ENCODE data around the gene PDE6A.
A peak's percentile ranks its signal among the peaks of the same experiment; 100 is the strongest.

The PDE6A gene

DNA sequence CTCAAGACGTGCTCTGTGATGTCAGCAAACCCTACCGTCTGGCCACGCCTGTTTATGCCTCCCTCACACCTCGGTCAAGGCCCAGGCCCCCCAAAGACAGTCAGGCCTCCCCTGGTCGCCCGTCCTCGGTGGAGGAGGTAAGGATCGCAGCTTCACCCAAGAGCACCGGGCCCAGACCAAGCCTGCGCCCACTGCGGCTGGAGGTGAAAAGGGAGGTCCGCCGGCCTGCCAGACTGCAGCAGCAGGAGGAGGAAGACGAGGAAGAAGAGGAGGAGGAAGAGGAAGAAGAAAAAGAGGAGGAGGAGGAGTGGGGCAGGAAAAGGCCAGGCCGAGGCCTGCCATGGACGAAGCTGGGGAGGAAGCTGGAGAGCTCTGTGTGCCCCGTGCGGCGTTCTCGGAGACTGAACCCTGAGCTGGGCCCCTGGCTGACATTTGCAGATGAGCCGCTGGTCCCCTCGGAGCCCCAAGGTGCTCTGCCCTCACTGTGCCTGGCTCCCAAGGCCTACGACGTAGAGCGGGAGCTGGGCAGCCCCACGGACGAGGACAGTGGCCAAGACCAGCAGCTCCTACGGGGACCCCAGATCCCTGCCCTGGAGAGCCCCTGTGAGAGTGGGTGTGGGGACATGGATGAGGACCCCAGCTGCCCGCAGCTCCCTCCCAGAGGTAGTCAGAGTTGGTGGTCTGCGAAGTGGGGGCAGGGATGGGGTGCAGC is 111.3 kb downstream of the PDE6A start:
- no peak for DNase-seq

- DNase-seq = no peak
These were observed 112.0 kb downstream of the PDE6A start for GRCh38 chr5:149832636-149833035.

- DNase-seq = no peak
These were observed 113.1 kb downstream of the PDE6A start for GRCh38 chr5:149831492-149831891.

DNA sequence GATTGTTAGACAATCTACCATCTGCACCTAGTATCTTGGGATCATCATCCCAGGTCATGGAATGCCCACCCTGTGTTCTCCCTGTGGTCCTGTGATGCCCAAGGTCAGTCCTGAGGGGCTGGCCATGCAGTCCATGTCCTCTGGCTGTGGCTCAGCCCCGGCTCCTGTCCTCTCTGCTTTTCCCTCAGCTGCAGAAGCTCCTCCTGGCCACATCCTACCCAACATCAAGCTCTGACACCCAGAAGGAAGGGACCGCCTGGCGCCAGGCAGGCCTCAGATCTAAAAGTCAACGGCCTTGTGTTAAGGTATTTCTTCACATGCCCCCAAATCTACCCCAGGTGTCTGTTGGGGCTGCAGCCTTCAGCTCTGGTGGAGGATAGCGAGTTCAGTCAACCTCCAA is 114.0 kb downstream of the PDE6A start:
- DNase-seq = no peak

DNA sequence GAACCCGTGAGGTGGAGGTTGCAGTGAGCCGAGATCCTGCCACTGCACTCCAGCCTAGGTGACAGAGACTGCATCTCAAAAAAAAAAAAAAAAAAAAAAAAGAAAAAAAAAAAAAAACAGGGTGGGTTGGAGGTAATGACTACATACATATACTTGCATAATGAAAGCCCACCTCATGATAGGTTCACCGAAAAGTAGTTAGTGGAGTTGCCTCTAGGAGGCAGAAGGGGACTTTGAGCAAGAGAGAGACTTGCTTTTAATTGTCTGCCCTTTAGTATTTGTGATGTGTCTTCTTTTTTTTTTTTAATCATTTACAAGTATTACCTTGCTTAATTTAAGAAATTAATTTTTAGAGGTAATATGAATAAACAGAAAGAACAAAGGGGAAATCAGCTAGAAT is 114.6 kb downstream of the PDE6A start:
- no peak for DNase-seq

GRCh38 chr5:149828161-149829011 is 116.2 kb downstream of the PDE6A start:
- DNase-seq = peak; percentile 77

GRCh38 chr5:149827546-149827945 is 117.0 kb downstream of the PDE6A start:
- no peak for DNase-seq

GRCh38 chr5:149827086-149827485 is 117.5 kb downstream of the PDE6A start:
- DNase-seq = no peak

DNA sequence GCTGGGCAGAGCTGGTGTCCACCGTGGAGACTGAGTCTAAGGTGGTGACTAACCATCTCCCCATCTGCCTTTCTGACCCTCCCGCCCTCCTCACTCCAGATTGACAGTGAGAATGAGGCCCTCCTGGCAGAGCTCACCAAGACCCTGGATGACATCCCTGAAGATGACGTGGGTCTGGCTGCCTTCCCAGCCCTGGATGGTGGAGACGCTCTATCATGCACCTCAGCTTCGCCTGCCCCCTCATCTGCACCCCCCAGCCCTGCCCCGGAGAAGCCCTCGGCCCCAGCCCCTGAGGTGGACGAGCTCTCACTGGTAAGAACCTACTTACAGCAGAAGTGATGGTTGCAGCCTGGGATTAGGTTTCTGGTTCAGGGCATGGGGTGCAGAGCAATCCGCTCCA is 118.0 kb downstream of the PDE6A start:
- DNase-seq = no peak

DNA sequence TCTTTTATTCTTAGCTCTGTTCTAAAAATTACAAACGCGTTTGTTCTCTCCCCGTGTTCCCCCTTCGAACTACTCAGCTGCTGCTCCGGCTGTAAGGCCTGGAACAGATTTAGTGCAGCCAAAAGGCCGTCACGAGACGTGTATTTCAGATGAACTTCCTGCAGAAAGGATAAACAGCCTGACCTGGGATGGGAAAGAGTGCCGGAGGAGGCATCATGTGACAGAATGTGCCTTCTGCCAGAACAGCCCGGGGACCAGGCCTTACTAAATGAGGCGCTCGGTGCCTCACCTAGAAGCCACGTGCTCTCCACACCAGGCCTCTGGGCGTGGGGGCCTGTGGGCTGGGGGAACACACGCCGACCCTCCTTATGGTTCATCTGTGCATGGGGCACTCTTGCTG is 119.7 kb downstream of the PDE6A start:
- DNase-seq = no peak

DNA sequence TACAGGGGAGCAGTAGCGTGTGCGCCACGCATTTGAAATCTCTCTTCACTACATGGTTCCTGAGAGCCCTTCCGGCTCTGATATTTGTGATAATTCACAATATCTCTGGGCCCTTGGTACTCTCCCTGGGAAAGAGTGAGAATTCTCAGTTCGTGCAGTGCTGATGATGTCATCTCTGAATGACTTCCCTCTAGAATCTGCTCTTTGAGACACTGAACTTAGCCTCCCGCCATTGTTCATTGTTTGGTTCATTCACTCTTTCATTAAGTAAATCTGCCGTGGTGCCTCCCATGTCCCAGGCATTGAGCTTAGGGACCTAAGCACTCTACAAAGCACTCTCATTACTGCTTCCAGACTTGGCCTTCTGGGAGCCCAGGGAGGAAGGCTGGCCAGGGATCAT is 120.5 kb downstream of the PDE6A start:
- DNase-seq = no peak

GRCh38 chr5:149823375-149823774 is 121.2 kb downstream of the PDE6A start:
- DNase-seq = no peak

DNA sequence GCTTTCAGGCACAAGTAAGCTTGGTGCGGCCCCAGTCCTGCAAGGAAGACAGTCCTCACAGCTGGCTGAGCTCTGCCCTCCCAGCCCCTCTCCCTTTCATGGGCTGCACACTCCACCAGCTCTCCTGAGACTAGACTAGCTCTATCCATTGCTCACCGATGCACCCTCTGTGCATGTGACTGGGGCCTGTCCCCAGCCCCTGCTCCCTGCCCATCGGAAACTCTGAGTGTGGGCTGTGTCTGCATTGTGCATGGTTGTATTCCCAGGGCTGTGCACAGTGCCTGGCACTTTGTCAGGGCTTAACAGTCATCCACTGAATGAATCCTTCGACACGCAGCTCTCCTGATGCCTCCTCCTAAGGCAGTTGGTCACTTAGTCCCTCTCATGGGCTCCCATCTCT is 122.3 kb downstream of the PDE6A start:
- DNase-seq = no peak

DNA sequence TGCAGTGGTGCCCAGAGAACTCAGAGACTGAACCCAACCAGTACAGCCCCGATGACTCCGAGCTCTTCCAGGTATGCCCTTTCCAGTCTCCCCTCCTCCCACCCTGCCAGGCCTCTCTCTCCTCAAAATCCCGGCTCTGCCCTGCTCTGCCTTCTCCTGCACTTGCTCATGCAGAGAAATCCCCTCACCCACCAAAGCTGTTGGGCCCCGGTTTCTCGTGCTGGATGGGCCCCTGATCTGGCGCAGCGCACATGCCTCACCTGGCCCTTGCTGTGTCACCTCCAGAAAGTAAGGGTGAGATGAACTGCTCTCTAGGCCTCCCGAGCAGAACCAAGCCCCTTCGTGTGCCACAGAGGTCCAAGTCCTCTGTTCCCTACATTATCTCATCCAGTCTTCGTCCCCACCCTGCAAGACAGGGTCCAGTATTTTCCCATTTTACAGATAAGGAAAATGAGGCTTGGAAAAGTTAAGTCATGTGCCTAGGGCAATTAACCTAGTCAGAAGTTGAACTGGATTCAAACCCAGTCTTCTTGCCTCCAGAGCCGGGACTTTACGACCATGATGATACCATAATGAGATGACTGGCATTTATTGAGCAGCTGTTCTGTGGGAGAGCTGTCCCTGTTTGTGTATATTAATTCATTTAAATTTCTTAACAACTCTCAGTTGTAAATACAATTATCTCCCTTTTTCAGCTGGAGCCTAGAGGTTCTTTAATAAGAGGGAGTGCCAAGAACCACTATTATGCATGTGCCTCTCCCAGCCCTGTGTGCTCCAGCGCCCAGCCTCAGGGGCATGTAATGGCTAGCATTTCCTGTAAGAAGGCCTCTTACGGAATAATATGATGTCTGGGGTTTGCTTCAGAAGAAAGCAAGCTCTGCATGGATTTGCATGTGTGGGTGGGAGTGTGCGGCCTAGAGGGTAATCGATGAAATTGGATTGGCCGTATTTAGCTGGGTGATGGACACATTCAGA is 123.8 kb downstream of the PDE6A start:
- no peak for DNase-seq

DNA sequence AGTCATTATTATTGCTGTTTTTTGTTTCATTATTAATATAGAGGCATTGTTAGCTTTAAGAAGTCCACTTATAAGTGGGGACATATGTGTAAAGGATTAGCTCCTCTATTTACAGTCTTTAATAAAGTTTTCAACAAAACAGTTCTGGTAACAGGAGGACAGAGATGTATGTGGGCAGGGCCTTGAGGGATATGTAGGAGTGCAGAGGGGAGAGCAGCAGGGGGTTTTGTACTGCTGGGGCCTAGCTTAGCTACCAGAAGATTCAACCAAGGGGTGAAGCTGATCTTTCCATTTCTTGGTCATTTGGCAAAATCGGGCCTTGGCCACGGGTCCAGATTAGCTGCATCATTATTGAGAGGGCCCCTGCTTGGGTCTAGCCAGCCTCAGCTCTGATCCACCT is 124.6 kb downstream of the PDE6A start:
- no peak for DNase-seq

DNA sequence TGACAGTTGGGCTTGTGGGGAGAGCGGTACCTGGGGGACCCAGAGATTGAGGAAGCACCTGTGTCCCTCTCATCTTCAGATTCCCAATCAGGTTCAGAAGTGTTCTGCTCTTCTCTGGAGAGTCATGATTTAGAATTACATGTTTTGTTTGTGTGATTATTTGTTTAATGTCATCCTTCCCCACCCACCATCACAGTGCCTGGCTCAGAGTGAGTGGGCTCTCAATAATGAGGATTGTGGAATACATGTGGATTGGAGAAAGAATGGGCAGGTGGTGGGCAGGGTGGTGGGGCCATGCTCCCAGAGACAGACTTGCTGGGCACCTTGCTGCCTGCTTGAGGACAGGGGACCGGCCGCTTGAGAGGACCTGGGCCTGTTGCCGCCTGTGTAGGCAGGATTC is 126.5 kb downstream of the PDE6A start:
- no peak for DNase-seq

DNA sequence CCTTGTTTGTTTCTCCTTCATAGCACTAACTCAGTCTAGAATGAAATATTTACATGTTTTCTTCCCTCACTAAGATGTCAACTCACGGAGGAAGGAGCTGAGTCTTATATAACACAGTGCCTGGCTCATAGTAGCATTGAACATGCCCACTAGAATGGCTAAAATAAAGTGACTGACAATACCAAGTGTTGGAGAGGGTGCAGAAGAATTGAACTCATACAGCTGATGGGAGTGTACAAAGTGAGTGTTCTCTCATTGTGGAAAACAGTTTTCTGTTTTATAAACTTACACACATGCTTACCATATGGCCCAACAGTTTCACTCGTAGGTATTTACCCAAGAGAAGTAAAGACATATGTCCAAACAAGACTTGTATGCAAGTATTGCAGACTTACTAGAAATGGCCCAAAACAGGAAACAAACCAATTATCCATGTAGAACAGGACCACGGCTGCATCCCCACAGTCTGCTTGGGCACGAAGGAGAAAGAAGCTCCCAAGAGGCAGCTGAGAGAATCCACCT is 127.0 kb downstream of the PDE6A start:
- DNase-seq = no peak

GRCh38 chr5:149816661-149817060 is 127.9 kb downstream of the PDE6A start:
- no peak for DNase-seq

DNA sequence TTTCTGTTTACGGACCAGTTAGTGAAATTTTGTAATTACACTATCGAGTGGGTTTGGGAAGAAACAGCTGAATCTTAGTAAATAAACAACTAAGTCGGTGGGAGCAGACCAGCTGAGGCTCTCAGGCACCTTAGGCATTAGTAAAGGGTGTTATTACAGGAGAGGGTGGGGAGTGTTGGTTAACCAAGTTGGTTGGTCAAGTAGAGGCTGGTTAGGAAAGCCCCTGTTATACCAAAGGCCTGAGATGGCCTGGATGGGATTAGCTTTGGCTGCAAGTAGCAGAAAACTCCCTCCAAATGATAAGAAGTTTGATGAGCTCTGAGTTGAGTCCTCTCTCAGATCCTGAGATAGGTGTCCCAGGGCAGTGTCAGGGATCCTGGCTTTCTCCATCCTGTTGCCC is 133.1 kb downstream of the PDE6A start:
- DNase-seq = no peak

DNA sequence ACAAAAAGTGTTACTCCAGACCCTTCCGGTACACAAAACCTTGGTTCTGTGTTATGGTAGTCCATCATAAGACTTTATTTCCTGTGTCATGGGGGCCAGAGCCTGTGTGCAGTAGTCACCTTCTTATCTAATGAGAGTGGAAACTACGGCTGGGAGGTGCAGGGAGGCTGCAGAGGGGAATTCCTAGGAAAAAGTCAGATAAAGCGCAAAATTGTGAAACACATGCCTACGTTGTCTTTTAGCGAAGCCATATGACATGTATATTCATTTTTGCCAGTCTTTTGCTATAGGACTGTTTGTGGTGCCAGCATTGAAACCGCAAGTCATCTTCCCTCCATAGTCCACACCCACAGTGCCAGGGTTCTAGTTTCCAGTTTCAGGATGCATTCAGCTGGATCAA is 133.7 kb downstream of the PDE6A start:
- DNase-seq = no peak

- no peak for DNase-seq
These were observed 134.5 kb downstream of the PDE6A start for GRCh38 chr5:149809931-149810691.
